Measurements from ENCODE around the gene STARD9.

Gene STARD9

GRCh38 chr15:42686281-42686680 is 110.9 kb downstream of the STARD9 start:
- Histone ChIP-seq H2AFZ (no peak overlapping the region), H3K4me3 (ENCODE audit: low read depth, low read length) (no peak overlapping the region), H3K36me3 (ENCODE audit: control insufficient read depth, insufficient read depth, low read length) (no peaks in the 10 kb centered on the region), H3K27me3 (ENCODE audit: control insufficient read depth, insufficient read depth, low read length) (no peaks in the 10 kb centered on the region), H3K79me2 (no peaks in the 10 kb centered on the region), H3K9me3 (ENCODE audit: control insufficient read depth, low read length) (no peaks in the 10 kb centered on the region), H3K9ac (no peak overlapping the region), H3K4me2 (ENCODE audit: low read length) (no peak overlapping the region), H3K4me1 (no peaks in the 10 kb centered on the region), H3K27ac (no peak overlapping the region)
- no peak for TF ChIP-seq CTCF (IDR thresholded peaks at IDR 0.05)

- no peak for TF ChIP-seq CTCF (IDR thresholded peaks at IDR 0.05)
- H3K9ac ChIP-seq = no peak overlapping the region
- H3K36me3 ChIP-seq (ENCODE audit: control insufficient read depth, insufficient read depth, low read length) = no peaks in the 10 kb centered on the region
- H3K27me3 ChIP-seq (ENCODE audit: control insufficient read depth, insufficient read depth, low read length) = no peaks in the 10 kb centered on the region
- H3K79me2 ChIP-seq = no peaks in the 10 kb centered on the region
- no peak overlapping the region for H3K4me2 ChIP-seq (ENCODE audit: low read length)
- no peak overlapping the region for H3K4me3 ChIP-seq (ENCODE audit: low read depth, low read length)
- no peaks in the 10 kb centered on the region for H3K4me1 ChIP-seq
- H3K9me3 ChIP-seq (ENCODE audit: control insufficient read depth, low read length) = no peaks in the 10 kb centered on the region
- no peak overlapping the region for H3K27ac ChIP-seq
- no peak overlapping the region for H2AFZ ChIP-seq
These were observed 112.3 kb downstream of the STARD9 start for GRCh38 chr15:42687740-42688139.

- Histone ChIP-seq H3K27ac (no peak overlapping the region), H3K36me3 (ENCODE audit: control insufficient read depth, insufficient read depth, low read length) (no peaks in the 10 kb centered on the region), H3K4me1 (no peaks in the 10 kb centered on the region), H3K79me2 (no peaks in the 10 kb centered on the region), H3K27me3 (ENCODE audit: control insufficient read depth, insufficient read depth, low read length) (no peaks in the 10 kb centered on the region), H3K4me2 (ENCODE audit: low read length) (no peak overlapping the region), H3K9ac (no peak overlapping the region), H3K4me3 (ENCODE audit: low read depth, low read length) (no peak overlapping the region), H2AFZ (no peak overlapping the region), H3K9me3 (ENCODE audit: control insufficient read depth, low read length) (no peaks in the 10 kb centered on the region)
- no peak for TF ChIP-seq CTCF (IDR thresholded peaks at IDR 0.05)
These were observed 112.9 kb downstream of the STARD9 start for GRCh38 chr15:42688301-42688700.

GRCh38 chr15:42691308-42691707 is 115.9 kb downstream of the STARD9 start:
- H2AFZ ChIP-seq = no peak overlapping the region
- H3K4me1 ChIP-seq = no peaks in the 10 kb centered on the region
- no peaks in the 10 kb centered on the region for H3K9me3 ChIP-seq (ENCODE audit: control insufficient read depth, low read length)
- no peak overlapping the region for H3K4me2 ChIP-seq (ENCODE audit: low read length)
- H3K79me2 ChIP-seq = no peaks in the 10 kb centered on the region
- H3K9ac ChIP-seq = no peak overlapping the region
- H3K27me3 ChIP-seq (ENCODE audit: control insufficient read depth, insufficient read depth, low read length) = no peaks in the 10 kb centered on the region
- H3K27ac ChIP-seq = no peak overlapping the region
- TF ChIP-seq CTCF (IDR thresholded peaks at IDR 0.05) = no peak
- H3K4me3 ChIP-seq (ENCODE audit: low read depth, low read length) = no peak overlapping the region
- H3K36me3 ChIP-seq (ENCODE audit: control insufficient read depth, insufficient read depth, low read length) = no peaks in the 10 kb centered on the region

- Histone ChIP-seq H3K79me2 (no peaks in the 10 kb centered on the region), H2AFZ (no peak overlapping the region), H3K4me3 (ENCODE audit: low read depth, low read length) (no peak overlapping the region), H3K27ac (no peak overlapping the region), H3K36me3 (ENCODE audit: control insufficient read depth, insufficient read depth, low read length) (no peaks in the 10 kb centered on the region), H3K4me2 (ENCODE audit: low read length) (no peak overlapping the region), H3K27me3 (ENCODE audit: control insufficient read depth, insufficient read depth, low read length) (no peaks in the 10 kb centered on the region), H3K4me1 (no peaks in the 10 kb centered on the region), H3K9ac (no peak overlapping the region), H3K9me3 (ENCODE audit: control insufficient read depth, low read length) (no peaks in the 10 kb centered on the region)
- TF ChIP-seq CTCF (IDR thresholded peaks at IDR 0.05) = no peak
These were observed 116.4 kb downstream of the STARD9 start for GRCh38 chr15:42691770-42692169.
